ENCODE measurements around the gene VPS35.

DNA sequence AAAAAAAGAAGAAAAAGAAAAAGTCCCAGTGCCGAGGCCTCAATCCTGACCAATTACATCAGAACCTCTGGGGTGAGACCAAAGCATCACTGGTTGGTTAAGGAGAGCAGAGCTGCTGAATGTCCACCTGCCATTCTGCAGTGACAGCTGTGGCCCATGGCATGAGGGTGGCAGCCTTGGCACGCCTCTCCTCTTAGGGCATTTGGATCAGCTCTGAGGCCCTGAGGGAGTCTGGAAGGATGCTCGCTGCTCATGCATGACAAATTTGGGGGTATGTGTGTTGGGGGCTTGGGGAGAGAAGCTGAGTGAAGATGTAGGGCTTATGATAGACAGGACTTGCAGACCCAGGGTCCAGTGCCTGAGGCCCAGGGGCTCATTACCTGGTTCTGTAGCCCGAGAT lies 32.9 kb upstream of the VPS35 start:
- TF ChIP-seq, protein P1, sequence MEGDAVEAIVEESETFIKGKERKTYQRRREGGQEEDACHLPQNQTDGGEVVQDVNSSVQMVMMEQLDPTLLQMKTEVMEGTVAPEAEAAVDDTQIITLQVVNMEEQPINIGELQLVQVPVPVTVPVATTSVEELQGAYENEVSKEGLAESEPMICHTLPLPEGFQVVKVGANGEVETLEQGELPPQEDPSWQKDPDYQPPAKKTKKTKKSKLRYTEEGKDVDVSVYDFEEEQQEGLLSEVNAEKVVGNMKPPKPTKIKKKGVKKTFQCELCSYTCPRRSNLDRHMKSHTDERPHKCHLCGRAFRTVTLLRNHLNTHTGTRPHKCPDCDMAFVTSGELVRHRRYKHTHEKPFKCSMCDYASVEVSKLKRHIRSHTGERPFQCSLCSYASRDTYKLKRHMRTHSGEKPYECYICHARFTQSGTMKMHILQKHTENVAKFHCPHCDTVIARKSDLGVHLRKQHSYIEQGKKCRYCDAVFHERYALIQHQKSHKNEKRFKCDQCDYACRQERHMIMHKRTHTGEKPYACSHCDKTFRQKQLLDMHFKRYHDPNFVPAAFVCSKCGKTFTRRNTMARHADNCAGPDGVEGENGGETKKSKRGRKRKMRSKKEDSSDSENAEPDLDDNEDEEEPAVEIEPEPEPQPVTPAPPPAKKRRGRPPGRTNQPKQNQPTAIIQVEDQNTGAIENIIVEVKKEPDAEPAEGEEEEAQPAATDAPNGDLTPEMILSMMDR (IDR thresholded peaks at IDR 0.05; ENCODE audit: poor library complexity) = no peak
- TF ChIP-seq EZH2 (IDR thresholded peaks at IDR 0.05; ENCODE audit: borderline replicate concordance) = no peak
